Immature natural killer cell (primary cell): ENCODE measurements around the gene KDELR1. TPM values are rescaled to one million over a fixed set of nuclear protein-coding genes. Genes with fewer than 3 reads are reported as not detected.
A peak's percentile ranks its signal among the peaks of the same experiment; 100 is the strongest.

Experiments used
- DNase-seq, 3 donors: peaks; one replicate each; pipeline ENCODE4 v3.0.0; 2022; ENCODE audit warnings: mixed read lengths in 1 of 3
- H3K27ac Mint-ChIP-seq, 6 donors: one replicate each; pipeline ENCODE4 v1.8.0; 2020; ENCODE audit warnings: mixed read lengths in 6 of 6, mild to moderate bottlenecking in 5 of 6, inconsistent platforms in 4 of 6, moderate library complexity in 3 of 6
- H3K27me3 Mint-ChIP-seq, 3 donors: one replicate each; pipeline ENCODE4 v1.8.0; 2020 to 2021; ENCODE audit warnings: low read depth in 3 of 3, mild to moderate bottlenecking in 3 of 3, mixed read lengths in 3 of 3, moderate library complexity in 3 of 3, inconsistent platforms in 1 of 3
- H3K36me3 Mint-ChIP-seq, 3 donors: one replicate each; pipeline ENCODE4 v1.8.0; 2020; ENCODE audit warnings: mixed read lengths in 3 of 3, inconsistent platforms in 2 of 3, mild to moderate bottlenecking in 2 of 3
- H3K4me1 Mint-ChIP-seq, 2 donors: one replicate each; pipeline ENCODE4 v1.8.0; 2020; ENCODE audit warnings: inconsistent platforms in 2 of 2, mild to moderate bottlenecking in 2 of 2, mixed read lengths in 2 of 2, moderate library complexity in 1 of 2
- H3K4me3 Mint-ChIP-seq, 5 donors: one replicate each; pipeline ENCODE4 v1.8.0; 2020; ENCODE audit warnings: mild to moderate bottlenecking in 5 of 5, mixed read lengths in 5 of 5, inconsistent platforms in 3 of 5, moderate library complexity in 3 of 5
- H3K9me3 Mint-ChIP-seq, 6 donors: one replicate each; pipeline ENCODE4 v1.8.0; 2020; ENCODE audit warnings: mild to moderate bottlenecking in 6 of 6, mixed read lengths in 6 of 6, inconsistent platforms in 4 of 6, moderate library complexity in 3 of 6
- polyA plus RNA-seq, 3 donors: library from polyadenylated mRNA; unstranded; fragments of 300-500 nt; fragmentation: Illumina TruSeq; gene quantifications; one replicate each; pipeline ENCODE4 v1.2.3, GENCODE V29; 2021

Gene KDELR1
- polyA plus RNA-seq, 3 donors from 2014 or later, result 14.8 to 30.5 (median 20.2) TPM

- no peak for DNase-seq
- Mint-ChIP-seq H3K27ac (no peak overlapping the region), H3K27me3 (peaks cover 4 to 7% (median 5%) of the 10 kb centered on the region in 3 donors)
Observed at GRCh38 chr19:48359123-48359522, 32.2 kb downstream of the KDELR1 start.

GRCh38 chr19:48355365-48355954 is 35.9 kb downstream of the KDELR1 start:
- Mint-ChIP-seq H3K4me3 (no peak overlapping the region), H3K36me3 (peaks cover 0 to 6% (median 0%) of the 10 kb centered on the region in 3 donors), H3K27me3 (peaks cover 0 to 2% (median 0%) of the 10 kb centered on the region in 3 donors), H3K4me1 (no peaks in the 10 kb centered on the region), H3K9me3 (no peaks in the 10 kb centered on the region), H3K27ac (no peak overlapping the region)
- no peak for DNase-seq

More at GRCh38 chr19:48359123-48359522, 32.2 kb downstream of the KDELR1 start:
- no peaks in the 10 kb centered on the region for H3K9me3 Mint-ChIP-seq
- H3K4me3 Mint-ChIP-seq, result no peak overlapping the region
- H3K36me3 Mint-ChIP-seq, result peaks cover 0 to 6% (median 0%) of the 10 kb centered on the region in 3 donors
- peaks cover 7 to 13% of the 10 kb centered on the region in 2 donors for H3K4me1 Mint-ChIP-seq

GRCh38 chr19:48354332-48354992 is 36.9 kb downstream of the KDELR1 start:
- DNase-seq, result no peak
- H3K27ac Mint-ChIP-seq, result peak overlapping the region in 1 of 6 donors; percentile 22
- peaks cover 0 to 6% (median 0%) of the 10 kb centered on the region in 3 donors for H3K36me3 Mint-ChIP-seq
- H3K4me3 Mint-ChIP-seq, result no peak overlapping the region
- H3K27me3 Mint-ChIP-seq, result peaks cover 0 to 2% (median 0%) of the 10 kb centered on the region in 3 donors
- no peaks in the 10 kb centered on the region for H3K9me3 Mint-ChIP-seq
- no peaks in the 10 kb centered on the region for H3K4me1 Mint-ChIP-seq

- DNase-seq, result no peak
Observed at GRCh38 chr19:48353677-48354076, 37.7 kb downstream of the KDELR1 start.

GRCh38 chr19:48351341-48351752 is 40.0 kb downstream of the KDELR1 start:
- H3K36me3 Mint-ChIP-seq, result peaks cover 0 to 4% (median 4%) of the 10 kb centered on the region in 3 donors
- H3K27ac Mint-ChIP-seq, result no peak overlapping the region
- DNase-seq, result peak; percentile 64 to 70 (median 65)
- peaks cover 0 to 3% (median 0%) of the 10 kb centered on the region in 3 donors for H3K27me3 Mint-ChIP-seq
- no peaks in the 10 kb centered on the region for H3K4me1 Mint-ChIP-seq
- no peaks in the 10 kb centered on the region for H3K9me3 Mint-ChIP-seq
- no peak overlapping the region for H3K4me3 Mint-ChIP-seq

More at GRCh38 chr19:48353677-48354076, 37.7 kb downstream of the KDELR1 start:
- Mint-ChIP-seq H3K27ac (no peak overlapping the region), H3K27me3 (peaks cover 0 to 2% (median 0%) of the 10 kb centered on the region in 3 donors), H3K36me3 (peaks cover 0 to 5% (median 0%) of the 10 kb centered on the region in 3 donors), H3K4me3 (no peak overlapping the region), H3K9me3 (no peaks in the 10 kb centered on the region), H3K4me1 (no peaks in the 10 kb centered on the region)

GRCh38 chr19:48350856-48351255 is 40.5 kb downstream of the KDELR1 start:
- DNase-seq, result no peak
- H3K36me3 Mint-ChIP-seq, result peaks cover 0 to 4% (median 4%) of the 10 kb centered on the region in 3 donors
- H3K27me3 Mint-ChIP-seq, result peaks cover 0 to 3% (median 3%) of the 10 kb centered on the region in 3 donors
- H3K4me3 Mint-ChIP-seq, result no peak overlapping the region
- H3K4me1 Mint-ChIP-seq, result no peaks in the 10 kb centered on the region
- no peaks in the 10 kb centered on the region for H3K9me3 Mint-ChIP-seq
- H3K27ac Mint-ChIP-seq, result no peak overlapping the region

- H3K4me1 Mint-ChIP-seq, result no peaks in the 10 kb centered on the region
- H3K27ac Mint-ChIP-seq, result no peak overlapping the region
- H3K27me3 Mint-ChIP-seq, result peaks cover 0 to 3% (median 3%) of the 10 kb centered on the region in 3 donors
- peaks cover 0 to 4% (median 4%) of the 10 kb centered on the region in 3 donors for H3K36me3 Mint-ChIP-seq
- no peak overlapping the region for H3K4me3 Mint-ChIP-seq
- H3K9me3 Mint-ChIP-seq, result no peaks in the 10 kb centered on the region
- no peak for DNase-seq
Observed at GRCh38 chr19:48348737-48349136, 42.6 kb downstream of the KDELR1 start.

GRCh38 chr19:48348045-48348444 is 43.3 kb downstream of the KDELR1 start:
- H3K36me3 Mint-ChIP-seq, result peaks cover 0 to 4% (median 4%) of the 10 kb centered on the region in 3 donors
- H3K4me1 Mint-ChIP-seq, result no peaks in the 10 kb centered on the region
- H3K4me3 Mint-ChIP-seq, result no peak overlapping the region
- DNase-seq, result no peak
- peaks cover 0 to 3% (median 3%) of the 10 kb centered on the region in 3 donors for H3K27me3 Mint-ChIP-seq
- no peaks in the 10 kb centered on the region for H3K9me3 Mint-ChIP-seq
- peak overlapping the region in 1 of 6 donors; percentile 2 for H3K27ac Mint-ChIP-seq

- Mint-ChIP-seq H3K36me3 (peaks cover 0 to 4% (median 4%) of the 10 kb centered on the region in 3 donors), H3K27me3 (peaks cover 0 to 3% (median 3%) of the 10 kb centered on the region in 3 donors), H3K4me3 (no peak overlapping the region), H3K27ac (no peak overlapping the region), H3K9me3 (no peaks in the 10 kb centered on the region), H3K4me1 (no peaks in the 10 kb centered on the region)
- DNase-seq, result no peak
Observed at GRCh38 chr19:48346191-48346590, 45.2 kb downstream of the KDELR1 start.

GRCh38 chr19:48344892-48345291 is 46.5 kb downstream of the KDELR1 start:
- Mint-ChIP-seq H3K9me3 (no peaks in the 10 kb centered on the region), H3K4me3 (no peak overlapping the region), H3K36me3 (peaks cover 0 to 4% (median 4%) of the 10 kb centered on the region in 3 donors), H3K27ac (no peak overlapping the region), H3K27me3 (peaks cover 0 to 3% (median 2%) of the 10 kb centered on the region in 3 donors), H3K4me1 (no peaks in the 10 kb centered on the region)
- DNase-seq, result no peak

- Mint-ChIP-seq H3K4me1 (no peaks in the 10 kb centered on the region), H3K9me3 (no peaks in the 10 kb centered on the region), H3K27ac (no peak overlapping the region), H3K36me3 (no peaks in the 10 kb centered on the region), H3K27me3 (peaks cover 0 to 3% (median 2%) of the 10 kb centered on the region in 3 donors), H3K4me3 (no peak overlapping the region)
- DNase-seq, result no peak
Observed at GRCh38 chr19:48342841-48343540, 48.4 kb downstream of the KDELR1 start.

GRCh38 chr19:48342414-48342738 is 49.0 kb downstream of the KDELR1 start:
- Mint-ChIP-seq H3K4me3 (no peak overlapping the region), H3K9me3 (no peaks in the 10 kb centered on the region), H3K27me3 (peaks cover 0 to 3% (median 2%) of the 10 kb centered on the region in 3 donors), H3K27ac (no peak overlapping the region), H3K4me1 (no peaks in the 10 kb centered on the region), H3K36me3 (no peaks in the 10 kb centered on the region)
- DNase-seq, result no peak

- H3K36me3 Mint-ChIP-seq, result no peaks in the 10 kb centered on the region
- no peak overlapping the region for H3K27ac Mint-ChIP-seq
- H3K4me1 Mint-ChIP-seq, result no peaks in the 10 kb centered on the region
- H3K27me3 Mint-ChIP-seq, result peaks cover 0 to 3% (median 0%) of the 10 kb centered on the region in 3 donors
- no peak for DNase-seq
- no peaks in the 10 kb centered on the region for H3K9me3 Mint-ChIP-seq
- no peak overlapping the region for H3K4me3 Mint-ChIP-seq
Observed at GRCh38 chr19:48341515-48342413, 49.6 kb downstream of the KDELR1 start.
